Measurements from ENCODE around the gene FASTKD1.
"Not testable (repeated sequence)": the region's sequence is repeated elsewhere in the genome, so short reads cannot be mapped to it uniquely, and the experiment has no call there.

The FASTKD1 gene

DNA sequence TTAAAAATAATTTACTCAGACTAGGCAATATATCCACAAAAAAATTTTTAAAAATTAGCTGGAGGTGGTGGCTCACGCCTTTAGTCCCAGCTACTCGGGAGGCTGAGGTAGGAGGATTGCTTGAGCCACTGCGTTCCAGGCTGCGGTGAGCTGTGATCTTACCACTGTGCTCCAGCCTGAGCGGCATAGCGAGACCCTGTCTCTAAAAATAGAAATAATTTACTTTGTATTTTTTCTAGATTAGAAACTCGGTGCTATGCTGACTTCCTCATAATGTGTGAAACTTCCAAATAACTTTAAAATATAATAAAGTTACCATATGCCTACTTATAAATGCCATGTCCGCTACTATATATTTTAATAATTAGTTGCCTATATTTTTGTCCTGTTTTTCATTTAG lies 17.1 kb upstream of the FASTKD1 start:
- H3K4me1 ChIP-seq (ENCODE audit: control insufficient read depth, insufficient read depth, low read length, poor library complexity, severe bottlenecking) = no peaks in the 10 kb centered on the region
- H3K36me3 ChIP-seq (ENCODE audit: control insufficient read depth, insufficient read depth, low read length) = peaks cover 12% of the 10 kb centered on the region
- no peaks in the 10 kb centered on the region for H3K9me3 ChIP-seq (ENCODE audit: control insufficient read depth, low read length)
- WGBS, 2 experiments (ENCODE audit: insufficient coverage in 2 of 2) = 100% methylated on average over 2 to 4 of the region's 8 CpGs
- no peak overlapping the region for H3K27ac ChIP-seq (ENCODE audit: low read depth, low read length, severe bottlenecking)
- no peak overlapping the region for H3K4me3 ChIP-seq (ENCODE audit: extremely low read depth, insufficient read depth, low read length, poor library complexity, severe bottlenecking)

- WGBS, 2 experiments (ENCODE audit: insufficient coverage in 2 of 2) = 35% methylated on average over 3 of the region's 7 CpGs; no CpG with 5 or more reads in 1 of the 2 experiments
- peaks cover 4% of the 10 kb centered on the region for H3K9me3 ChIP-seq (ENCODE audit: control insufficient read depth, low read length)
- H3K4me3 ChIP-seq (ENCODE audit: extremely low read depth, insufficient read depth, low read length, poor library complexity, severe bottlenecking) = peak overlapping the region; percentile 88
- H3K4me1 ChIP-seq (ENCODE audit: control insufficient read depth, insufficient read depth, low read length, poor library complexity, severe bottlenecking) = no peaks in the 10 kb centered on the region
- peaks cover 8% of the 10 kb centered on the region for H3K36me3 ChIP-seq (ENCODE audit: control insufficient read depth, insufficient read depth, low read length)
- H3K27ac ChIP-seq (ENCODE audit: low read depth, low read length, severe bottlenecking) = no peak overlapping the region
Observed at GRCh38 chr2:169585673-169586072, 12.0 kb upstream of the FASTKD1 start.

- Histone ChIP-seq H3K4me3 (ENCODE audit: extremely low read depth, insufficient read depth, low read length, poor library complexity, severe bottlenecking) (peak within 1 kb of the TSS; percentile 88), H3K36me3 (ENCODE audit: control insufficient read depth, insufficient read depth, low read length) (peaks cover 4% of the 10 kb centered on the region), H3K27ac (ENCODE audit: low read depth, low read length, severe bottlenecking) (peak within 1 kb of the TSS; percentile 87), H3K9me3 (ENCODE audit: control insufficient read depth, low read length) (peaks cover 4% of the 10 kb centered on the region), H3K4me1 (ENCODE audit: control insufficient read depth, insufficient read depth, low read length, poor library complexity, severe bottlenecking) (no peaks in the 10 kb centered on the region)
- 2 to 5% methylated on average over 33 to 35 of the region's 49 CpGs for WGBS, 2 experiments (ENCODE audit: insufficient coverage in 2 of 2)
Observed at GRCh38 chr2:169584005-169584877, 10.6 kb upstream of the FASTKD1 start, which contains the start of gene PPIG. Gene PPIG (plus strand): TSS chr2:169584351. CDS start chr2:169604042, 19,691 bp downstream.

- Histone ChIP-seq H3K36me3 (ENCODE audit: control insufficient read depth, insufficient read depth, low read length) (peaks cover 4% of the 10 kb centered on the region), H3K9me3 (ENCODE audit: control insufficient read depth, low read length) (peaks cover 4% of the 10 kb centered on the region), H3K4me3 (ENCODE audit: extremely low read depth, insufficient read depth, low read length, poor library complexity, severe bottlenecking) (no peak overlapping the region), H3K27ac (ENCODE audit: low read depth, low read length, severe bottlenecking) (no peak overlapping the region), H3K4me1 (ENCODE audit: control insufficient read depth, insufficient read depth, low read length, poor library complexity, severe bottlenecking) (no peaks in the 10 kb centered on the region)
- no CpG with 5 or more reads among the region's 5 CpGs for WGBS, 2 experiments (ENCODE audit: insufficient coverage in 2 of 2)
Observed at GRCh38 chr2:169583518-169583917, 9.9 kb upstream of the FASTKD1 start.

DNA sequence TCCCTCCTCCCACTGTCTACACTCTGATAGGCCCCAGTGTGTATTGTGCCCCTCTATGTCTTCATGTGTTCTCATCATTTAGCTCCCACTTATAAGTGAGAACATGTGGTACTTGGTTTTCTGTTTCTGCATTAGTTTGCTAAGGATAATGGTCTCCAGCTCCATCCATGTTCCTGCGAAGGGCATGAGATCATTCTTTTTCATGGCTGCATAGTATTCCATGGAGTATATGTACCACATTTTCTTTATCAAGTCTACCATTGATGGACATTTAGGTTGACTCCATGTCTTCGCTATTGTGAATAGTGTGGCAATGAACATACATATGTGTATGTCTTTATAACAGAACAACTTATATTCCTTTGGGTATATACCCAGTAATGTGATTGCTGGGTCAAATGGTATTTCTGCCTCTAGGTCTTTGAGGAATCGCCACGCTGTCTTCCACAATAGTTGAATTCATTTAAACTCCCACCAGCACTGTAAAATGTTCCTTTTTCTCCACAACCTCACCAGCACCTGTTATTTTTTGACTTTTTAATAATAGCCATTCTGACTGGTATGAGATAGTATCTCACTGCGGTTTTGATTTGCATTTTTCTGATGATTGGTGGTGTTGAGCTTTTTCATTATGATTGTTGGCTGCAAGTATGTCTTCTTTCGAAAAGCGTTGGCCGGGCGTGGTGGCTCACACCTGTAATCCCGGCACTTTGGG lies 9.0 kb upstream of the FASTKD1 start:
- H3K27ac ChIP-seq (ENCODE audit: low read depth, low read length, severe bottlenecking); H3K36me3 ChIP-seq (ENCODE audit: control insufficient read depth, insufficient read depth, low read length); H3K9me3 ChIP-seq (ENCODE audit: control insufficient read depth, low read length); H3K4me3 ChIP-seq (ENCODE audit: extremely low read depth, insufficient read depth, low read length, poor library complexity, severe bottlenecking); H3K4me1 ChIP-seq (ENCODE audit: control insufficient read depth, insufficient read depth, low read length, poor library complexity, severe bottlenecking): not testable (repeated sequence)
- 94 to 96% methylated on average over 5 to 8 of the region's 10 CpGs for WGBS, 2 experiments (ENCODE audit: insufficient coverage in 2 of 2)

GRCh38 chr2:169579044-169579443 lies 5.4 kb upstream of the FASTKD1 start:
- Histone ChIP-seq H3K4me3 (ENCODE audit: extremely low read depth, insufficient read depth, low read length, poor library complexity, severe bottlenecking) (no peak overlapping the region), H3K27ac (ENCODE audit: low read depth, low read length, severe bottlenecking) (no peak overlapping the region), H3K36me3 (ENCODE audit: control insufficient read depth, insufficient read depth, low read length) (no peaks in the 10 kb centered on the region), H3K4me1 (ENCODE audit: control insufficient read depth, insufficient read depth, low read length, poor library complexity, severe bottlenecking) (no peaks in the 10 kb centered on the region), H3K9me3 (ENCODE audit: control insufficient read depth, low read length) (peaks cover 4% of the 10 kb centered on the region)
- 65 to 80% methylated on average over 3 to 6 of the region's 6 CpGs for WGBS, 2 experiments (ENCODE audit: insufficient coverage in 2 of 2)

- not testable (repeated sequence) for H3K4me1 ChIP-seq (ENCODE audit: control insufficient read depth, insufficient read depth, low read length, poor library complexity, severe bottlenecking); H3K4me3 ChIP-seq (ENCODE audit: extremely low read depth, insufficient read depth, low read length, poor library complexity, severe bottlenecking); H3K9me3 ChIP-seq (ENCODE audit: control insufficient read depth, low read length); H3K36me3 ChIP-seq (ENCODE audit: control insufficient read depth, insufficient read depth, low read length); H3K27ac ChIP-seq (ENCODE audit: low read depth, low read length, severe bottlenecking)
- 97 to 98% methylated on average over 7 to 9 of the region's 36 CpGs for WGBS, 2 experiments (ENCODE audit: insufficient coverage in 2 of 2)
Observed at GRCh38 chr2:169575264-169575663, 1.6 kb upstream of the FASTKD1 start.

DNA sequence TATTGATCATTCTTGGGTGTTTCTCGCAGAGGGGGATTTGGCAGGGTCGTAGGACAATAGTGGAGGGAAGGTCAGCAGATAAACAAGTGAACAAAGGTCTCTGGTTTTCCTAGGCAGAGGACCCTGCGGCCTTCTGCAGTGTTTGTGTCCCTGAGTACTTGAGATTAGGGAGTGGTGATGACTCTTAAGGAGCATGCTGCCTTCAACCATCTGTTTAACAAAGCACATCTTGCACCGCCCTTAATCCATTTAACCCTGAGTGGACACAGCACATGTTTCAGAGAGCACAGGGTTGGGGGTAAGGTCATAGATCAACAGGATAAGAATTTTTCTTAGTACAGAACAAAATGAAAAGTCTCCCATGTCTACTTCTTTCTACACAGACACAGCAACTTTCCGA lies 874 bp upstream of the FASTKD1 start:
- H3K36me3 ChIP-seq (ENCODE audit: control insufficient read depth, insufficient read depth, low read length); H3K4me3 ChIP-seq (ENCODE audit: extremely low read depth, insufficient read depth, low read length, poor library complexity, severe bottlenecking); H3K9me3 ChIP-seq (ENCODE audit: control insufficient read depth, low read length); H3K27ac ChIP-seq (ENCODE audit: low read depth, low read length, severe bottlenecking); H3K4me1 ChIP-seq (ENCODE audit: control insufficient read depth, insufficient read depth, low read length, poor library complexity, severe bottlenecking): not testable (repeated sequence)
- 100% methylated on average over 1 of the region's 5 CpGs for WGBS, 2 experiments (ENCODE audit: insufficient coverage in 2 of 2)

GRCh38 chr2:169573974-169574299 lies 272 bp upstream of the FASTKD1 start:
- 56% methylated on average over 3 of the region's 6 CpGs; no CpG with 5 or more reads in 1 of the 2 experiments for WGBS, 2 experiments (ENCODE audit: insufficient coverage in 2 of 2)
- Histone ChIP-seq H3K9me3 (ENCODE audit: control insufficient read depth, low read length) (no peaks in the 10 kb centered on the region), H3K4me1 (ENCODE audit: control insufficient read depth, insufficient read depth, low read length, poor library complexity, severe bottlenecking) (no peaks in the 10 kb centered on the region), H3K27ac (ENCODE audit: low read depth, low read length, severe bottlenecking) (peak overlapping the region; percentile 76), H3K4me3 (ENCODE audit: extremely low read depth, insufficient read depth, low read length, poor library complexity, severe bottlenecking) (peak overlapping the region; percentile 68), H3K36me3 (ENCODE audit: control insufficient read depth, insufficient read depth, low read length) (peaks cover 9% of the 10 kb centered on the region)

- Histone ChIP-seq H3K4me1 (ENCODE audit: control insufficient read depth, insufficient read depth, low read length, poor library complexity, severe bottlenecking) (no peaks in the 10 kb centered on the region), H3K4me3 (ENCODE audit: extremely low read depth, insufficient read depth, low read length, poor library complexity, severe bottlenecking) (peak overlapping the region; percentile 68), H3K27ac (ENCODE audit: low read depth, low read length, severe bottlenecking) (peak overlapping the region; percentile 76), H3K9me3 (ENCODE audit: control insufficient read depth, low read length) (no peaks in the 10 kb centered on the region), H3K36me3 (ENCODE audit: control insufficient read depth, insufficient read depth, low read length) (peaks cover 9% of the 10 kb centered on the region)
- 0% methylated on average over 1 of the region's 2 CpGs; no CpG with 5 or more reads in 1 of the 2 experiments for WGBS, 2 experiments (ENCODE audit: insufficient coverage in 2 of 2)
Observed at GRCh38 chr2:169572821-169573159, 875 bp downstream of the FASTKD1 start.

- WGBS, 2 experiments (ENCODE audit: insufficient coverage in 2 of 2) = no CpG with 5 or more reads among the region's 1 CpG
- Histone ChIP-seq H3K36me3 (ENCODE audit: control insufficient read depth, insufficient read depth, low read length) (peaks cover 9% of the 10 kb centered on the region), H3K9me3 (ENCODE audit: control insufficient read depth, low read length) (no peaks in the 10 kb centered on the region), H3K4me3 (ENCODE audit: extremely low read depth, insufficient read depth, low read length, poor library complexity, severe bottlenecking) (no peak overlapping the region), H3K27ac (ENCODE audit: low read depth, low read length, severe bottlenecking) (no peak overlapping the region), H3K4me1 (ENCODE audit: control insufficient read depth, insufficient read depth, low read length, poor library complexity, severe bottlenecking) (no peaks in the 10 kb centered on the region)
Observed at GRCh38 chr2:169572189-169572588, 1.5 kb downstream of the FASTKD1 start.
